Mucosa of descending colon (tissue), 3 donors: ENCODE data around the gene DND1. TPM values are rescaled to one million over a fixed set of nuclear protein-coding genes. Genes with fewer than 3 reads are reported as not detected.
A peak's percentile ranks its signal among the peaks of the same experiment; 100 is the strongest.
"Not testable (repeated sequence)": the region's sequence is repeated elsewhere in the genome, so short reads cannot be mapped to it uniquely, and the experiment has no call there.

Source experiments
- ATAC-seq: fragments of 200-7000 bp; cut with Tn5 transposase; one replicate; pipeline ENCODE4 v1.9.1; 2020; ENCODE audit warnings: mild to moderate bottlenecking, moderate library complexity
- DNase-seq, 3 donors: peaks; one replicate each; pipeline ENCODE4 v3.0.0-alpha.2; 2020
- H3K36me3 ChIP-seq: fragments of 200-600 bp; one replicate; pipeline ENCODE4 v1.8.0; 2021; ENCODE audit warnings: low read depth, mild to moderate bottlenecking
- H3K4me1 ChIP-seq: fragments of 200-600 bp; one replicate; pipeline ENCODE4 v1.8.0; 2021; ENCODE audit warnings: low read depth, mild to moderate bottlenecking
- H3K4me3 ChIP-seq: fragments of 200-600 bp; one replicate; pipeline ENCODE4 v1.8.0; 2021; ENCODE audit warnings: mild to moderate bottlenecking
- H3K9me3 ChIP-seq: fragments of 200-600 bp; one replicate; pipeline ENCODE4 v1.8.0; 2021; ENCODE audit warnings: mild to moderate bottlenecking
- CTCF ChIP-seq: fragments of 200-600 bp; IDR thresholded peaks from one replicate; pipeline ENCODE4 v1.8.0; 2022; ENCODE audit warnings: antibody characterized with exemption, mild to moderate bottlenecking
- intact Hi-C, 2 donors: fragments of 100-400 bp; cut with DNase I in 1 of 2; cut with micrococcal nuclease in 1 of 2; formaldehyde crosslinking; loops; one replicate each; pipeline versions ENCODE4 v1.11.0 to v1.11.1; 2022; cut with DNase I, micrococcal nuclease
- total RNA-seq, 3 donors: library from RNA; stranded (reverse); fragmentation: NEBNext Ultra II Directional in 2 of 3; extraction: Animal tissue kit (Norgen Biotek cat#: 25700) in 2 of 3; gene quantifications; one replicate each; pipeline versions ENCODE4 v1.2.1 to v1.2.4, GENCODE V29; 2021 to 2023
- donor health status: DM: no; HTN: no; CAD: no; lungs with moderate emphysema.
- donor health status: DM: no; HTN: no; CAD: no.
- donor health status: DM: no; HTN: yes; CAD: no.

The DND1 gene
- total RNA-seq, 3 donors from 2014 or later = 0.95 to 1.6 (median 1.1) TPM

- DNase-seq = no peak
- intact Hi-C loops = no loop called here
- Histone ChIP-seq H3K4me3 (no peak overlapping the region), H3K9me3 (no peaks in the 10 kb centered on the region), H3K36me3 (no peaks in the 10 kb centered on the region), H3K4me1 (peaks cover 9% of the 10 kb centered on the region)
- TF ChIP-seq CTCF = no peak
- ATAC-seq = no peak
Measured at GRCh38 chr5:140674629-140675028, 1.3 kb upstream of the DND1 start.

- no peak for TF ChIP-seq CTCF
- Histone ChIP-seq H3K36me3 (no peaks in the 10 kb centered on the region), H3K4me1 (peaks cover 9% of the 10 kb centered on the region), H3K9me3 (no peaks in the 10 kb centered on the region), H3K4me3 (no peak overlapping the region)
- ATAC-seq = no peak
- no peak for DNase-seq
- intact Hi-C loops = no loop called here
Measured at GRCh38 chr5:140674211-140674610, 835 bp upstream of the DND1 start.

- no peaks in the 10 kb centered on the region for H3K9me3 ChIP-seq
- ATAC-seq (peak; percentile 10), DNase-seq (peak in 2 of 3 donors; percentile 57 to 67)
- TF ChIP-seq CTCF = no peak
- H3K4me3 ChIP-seq = no peak overlapping the region
- peaks cover 9% of the 10 kb centered on the region for H3K4me1 ChIP-seq
- H3K36me3 ChIP-seq = no peaks in the 10 kb centered on the region
- intact Hi-C loops = no loop called here
Measured at GRCh38 chr5:140672455-140673186, 755 bp downstream of the DND1 start.

- H3K4me1 ChIP-seq = peaks cover 11% of the 10 kb centered on the region
- no peak for DNase-seq
Measured at GRCh38 chr5:140671472-140672125, 1.8 kb downstream of the DND1 start.

GRCh38 chr5:140671035-140671434, 2.3 kb downstream of the DND1 start:
- H3K36me3 ChIP-seq, H3K4me3 ChIP-seq, intact Hi-C loops, H3K9me3 ChIP-seq, DNase-seq: not testable (repeated sequence)
- H3K4me1 ChIP-seq = peaks cover 17% of the 10 kb centered on the region
- peak; percentile 2 for ATAC-seq

More at GRCh38 chr5:140671472-140672125, 1.8 kb downstream of the DND1 start:
- Histone ChIP-seq H3K4me3 (no peak overlapping the region), H3K36me3 (no peaks in the 10 kb centered on the region), H3K9me3 (no peaks in the 10 kb centered on the region)
- TF ChIP-seq CTCF = no peak
- peak; percentile 81 for ATAC-seq
- intact Hi-C loops = no loop called here
